HCT116 (cell line): ENCODE results near the gene C6orf62.

Experiments used
- POLR2A ChIP-seq: IDR thresholded peaks from 2 replicates; pipeline ENCODE4 v1.7.0; 2011; ENCODE audit warnings: borderline replicate concordance; ENCODE audit not compliant: insufficient read depth, insufficient read length; ENCODE audit errors: extremely low read depth
- POLR2AphosphoS5 ChIP-seq: IDR thresholded peaks from 2 replicates; pipeline ENCODE4 v1.6.1; 2011; ENCODE audit warnings: mild to moderate bottlenecking, low read depth, low read length, moderate library complexity
- RAD21 ChIP-seq: IDR thresholded peaks from 2 replicates; pipeline ENCODE4 v1.6.1; 2012; ENCODE audit warnings: low read depth, mild to moderate bottlenecking
- ZNF274 ChIP-seq: fragments of 200-500 bp; sonication (Bioruptor generic); IDR thresholded peaks from 2 replicates; pipeline ENCODE4 v1.6.1; 2014; ENCODE audit warnings: mild to moderate bottlenecking, low read depth, low read length, inconsistent platforms
- TF ChIP-seq, protein P1 (sequence below), 3 experiments: fragments of 200-600 bp in 1 of 3; sonication (generic) in 1 of 3; IDR thresholded peaks in 2 of 3; conservative IDR thresholded peaks in 1 of 3; 2 replicates each; pipeline ENCODE4 v1.5.1; 2012 to 2017; ENCODE audit warnings: low read depth in 2 of 3, low read length in 2 of 3, antibody characterized with exemption in 1 of 3, borderline replicate concordance in 1 of 3, control low read depth in 1 of 3, mild to moderate bottlenecking in 1 of 3, mixed read lengths in 1 of 3, mixed run types in 1 of 3, moderate library complexity in 1 of 3; ENCODE audit not compliant: insufficient read depth in 1 of 3

GRCh38 chr6:24663189-24663588 is 55.8 kb downstream of the C6orf62 start:
- no peak for TF ChIP-seq POLR2AphosphoS5
- TF ChIP-seq, protein P1, sequence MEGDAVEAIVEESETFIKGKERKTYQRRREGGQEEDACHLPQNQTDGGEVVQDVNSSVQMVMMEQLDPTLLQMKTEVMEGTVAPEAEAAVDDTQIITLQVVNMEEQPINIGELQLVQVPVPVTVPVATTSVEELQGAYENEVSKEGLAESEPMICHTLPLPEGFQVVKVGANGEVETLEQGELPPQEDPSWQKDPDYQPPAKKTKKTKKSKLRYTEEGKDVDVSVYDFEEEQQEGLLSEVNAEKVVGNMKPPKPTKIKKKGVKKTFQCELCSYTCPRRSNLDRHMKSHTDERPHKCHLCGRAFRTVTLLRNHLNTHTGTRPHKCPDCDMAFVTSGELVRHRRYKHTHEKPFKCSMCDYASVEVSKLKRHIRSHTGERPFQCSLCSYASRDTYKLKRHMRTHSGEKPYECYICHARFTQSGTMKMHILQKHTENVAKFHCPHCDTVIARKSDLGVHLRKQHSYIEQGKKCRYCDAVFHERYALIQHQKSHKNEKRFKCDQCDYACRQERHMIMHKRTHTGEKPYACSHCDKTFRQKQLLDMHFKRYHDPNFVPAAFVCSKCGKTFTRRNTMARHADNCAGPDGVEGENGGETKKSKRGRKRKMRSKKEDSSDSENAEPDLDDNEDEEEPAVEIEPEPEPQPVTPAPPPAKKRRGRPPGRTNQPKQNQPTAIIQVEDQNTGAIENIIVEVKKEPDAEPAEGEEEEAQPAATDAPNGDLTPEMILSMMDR (IDR thresholded peaks at IDR 0.05 in 2 of 3, conservative IDR thresholded peaks at IDR 0.05 in 1 of 3; ENCODE audit: borderline replicate concordance in 1 of 3, insufficient read depth in 1 of 3, low read depth in 2 of 3, low read length in 2 of 3): no peak
- no peak for TF ChIP-seq ZNF274
- TF ChIP-seq RAD21: no peak
- no peak for TF ChIP-seq POLR2A
